ENCODE results near the gene CAMK4. TPM values are rescaled to one million over a fixed set of nuclear protein-coding genes. Genes with fewer than 3 reads are reported as not detected.

CAMK4 gene
- total RNA-seq, 2 donors from 2014 or later: 6.7 to 14.0 TPM

- Histone ChIP-seq H3K27ac (no peak overlapping the region), H3K36me3 (no peaks in the 10 kb centered on the region), H3K9me3 (no peaks in the 10 kb centered on the region), H3K27me3 (replicated peaks; ENCODE audit: insufficient read depth) (no peaks in the 10 kb centered on the region), H3K4me3 (no peak overlapping the region), H3K4me1 (replicated peaks) (no peaks in the 10 kb centered on the region)
- DNase-seq (ENCODE audit: low spot score): no peak
- TF ChIP-seq POLR2AphosphoS5 (IDR thresholded peaks at IDR 0.05) (no peak), CTCF (IDR thresholded peaks at IDR 0.05) (no peak), POLR2A (IDR thresholded peaks at IDR 0.05) (no peak)
- WGBS: 54% methylated on average over 1 of the region's 1 CpG
- intact Hi-C loops (cut with DNase I): no loop called here
Observed at GRCh38 chr5:111243318-111243717, 19.1 kb downstream of the CAMK4 start.

GRCh38 chr5:111245654-111246053 lies 21.5 kb downstream of the CAMK4 start:
- Histone ChIP-seq H3K27ac (no peak overlapping the region), H3K27me3 (replicated peaks; ENCODE audit: insufficient read depth) (no peaks in the 10 kb centered on the region), H3K4me1 (replicated peaks) (no peaks in the 10 kb centered on the region), H3K4me3 (no peak overlapping the region), H3K36me3 (no peaks in the 10 kb centered on the region), H3K9me3 (no peaks in the 10 kb centered on the region)
- WGBS: 93% methylated on average over 2 of the region's 2 CpGs
- TF ChIP-seq POLR2AphosphoS5 (IDR thresholded peaks at IDR 0.05): no peak
- TF ChIP-seq CTCF (IDR thresholded peaks at IDR 0.05): no peak
- no peak for TF ChIP-seq POLR2A (IDR thresholded peaks at IDR 0.05)
- DNase-seq (ENCODE audit: low spot score): no peak
- intact Hi-C loops (cut with DNase I): no loop called here

- H3K36me3 ChIP-seq: no peaks in the 10 kb centered on the region
- no peaks in the 10 kb centered on the region for H3K9me3 ChIP-seq
- H3K27ac ChIP-seq: no peak overlapping the region
- intact Hi-C loops (cut with DNase I): no loop called here
- WGBS: 45% methylated on average over 1 of the region's 1 CpG
- DNase-seq (ENCODE audit: low spot score): no peak
- TF ChIP-seq POLR2A (IDR thresholded peaks at IDR 0.05): no peak
- no peaks in the 10 kb centered on the region for H3K27me3 ChIP-seq (replicated peaks; ENCODE audit: insufficient read depth)
- H3K4me1 ChIP-seq (replicated peaks): no peaks in the 10 kb centered on the region
- no peak overlapping the region for H3K4me3 ChIP-seq
Observed at GRCh38 chr5:111246459-111246858, 22.3 kb downstream of the CAMK4 start.

GRCh38 chr5:111248571-111248970 lies 24.4 kb downstream of the CAMK4 start:
- Histone ChIP-seq H3K36me3 (no peaks in the 10 kb centered on the region), H3K9me3 (no peaks in the 10 kb centered on the region), H3K4me3 (no peak overlapping the region), H3K27me3 (replicated peaks; ENCODE audit: insufficient read depth) (no peaks in the 10 kb centered on the region), H3K27ac (no peak overlapping the region), H3K4me1 (replicated peaks) (no peaks in the 10 kb centered on the region)
- no peak for TF ChIP-seq POLR2A (IDR thresholded peaks at IDR 0.05)
- 79% methylated on average over 3 of the region's 3 CpGs for WGBS
- no peak for DNase-seq (ENCODE audit: low spot score)
- intact Hi-C loops (cut with DNase I): no loop called here

- 85% methylated on average over 6 of the region's 6 CpGs for WGBS
- intact Hi-C loops (cut with DNase I): no loop called here
- no peak for DNase-seq (ENCODE audit: low spot score)
- no peak overlapping the region for H3K4me3 ChIP-seq
- no peaks in the 10 kb centered on the region for H3K27me3 ChIP-seq (replicated peaks; ENCODE audit: insufficient read depth)
- no peaks in the 10 kb centered on the region for H3K4me1 ChIP-seq (replicated peaks)
- H3K27ac ChIP-seq: no peak overlapping the region
- TF ChIP-seq POLR2AphosphoS5 (IDR thresholded peaks at IDR 0.05): no peak
- TF ChIP-seq POLR2A (IDR thresholded peaks at IDR 0.05): no peak
- no peaks in the 10 kb centered on the region for H3K9me3 ChIP-seq
- no peaks in the 10 kb centered on the region for H3K36me3 ChIP-seq
Observed at GRCh38 chr5:111251921-111252320, 27.7 kb downstream of the CAMK4 start.

GRCh38 chr5:111252799-111253545 lies 28.8 kb downstream of the CAMK4 start:
- Histone ChIP-seq H3K4me3 (no peak overlapping the region), H3K27me3 (replicated peaks; ENCODE audit: insufficient read depth) (no peaks in the 10 kb centered on the region), H3K4me1 (replicated peaks) (no peaks in the 10 kb centered on the region), H3K27ac (no peak overlapping the region), H3K9me3 (no peaks in the 10 kb centered on the region), H3K36me3 (no peaks in the 10 kb centered on the region)
- WGBS: 85% methylated on average over 5 of the region's 5 CpGs
- no peak for TF ChIP-seq POLR2AphosphoS5 (IDR thresholded peaks at IDR 0.05)
- no peak for TF ChIP-seq CTCF (IDR thresholded peaks at IDR 0.05)
- no peak for TF ChIP-seq POLR2A (IDR thresholded peaks at IDR 0.05)
- intact Hi-C loops (cut with DNase I): no loop called here
- no peak for DNase-seq (ENCODE audit: low spot score)

Data from prostate gland (tissue), 2 donors.